Nasal cavity respiratory epithelium epithelial cell of viscerocranial mucosa (primary cell): ENCODE results near the gene B3GALNT1. TPM values are rescaled to one million over a fixed set of nuclear protein-coding genes. Genes with fewer than 3 reads are reported as not detected.

Source experiments
- total RNA-seq: library from RNA; depleted of rRNA; stranded (reverse); fragments of >200 nt; gene quantifications from 2 replicates; pipeline ENCODE4 v1.2.3, GENCODE V29; 2014

The B3GALNT1 gene
- total RNA-seq = 5.1 and 5.8 TPM in 2 replicates

GRCh38 chr3:161104561-161105551 is at the start of gene B3GALNT1:
Gene B3GALNT1, minus strand, starts transcription at chr3:161105349. Its CDS starts 18,595 bp downstream, at chr3:161086754.

Other genes starting within 250 kb of the B3GALNT1 start
- gene NMD3, start 116.0 kb upstream of the B3GALNT1 start, total RNA-seq = 99.0 and 107 TPM in 2 replicates